Neural cell (in vitro differentiated cells): ENCODE data around the gene FIGNL2. TPM values are rescaled to one million over a fixed set of nuclear protein-coding genes. Genes with fewer than 3 reads are reported as not detected.

Source experiments
- H2AFZ ChIP-seq: fragments of 200-600, 300-800 bp; sonication (generic), shearing (Covaris generic); 2 replicates; pipeline ENCODE4 v1.6.0; 2014; ENCODE audit warnings: low read depth, mild to moderate bottlenecking, antibody characterized with exemption, low read length, moderate library complexity
- H3F3A ChIP-seq: fragments of 200-600 bp; shearing (Covaris generic); 2 replicates; pipeline ENCODE4 v1.6.1; 2016; ENCODE audit warnings: mild to moderate bottlenecking, moderate library complexity, mixed read lengths, antibody characterized with exemption, low read length; ENCODE audit not compliant: insufficient read depth, poor library complexity, severe bottlenecking
- H3K27ac ChIP-seq: fragments of 200-600, 300-800 bp; sonication (generic), shearing (Covaris generic); 2 replicates; pipeline ENCODE4 v1.5.1; 2014; ENCODE audit warnings: mild to moderate bottlenecking, low read length, moderate library complexity
- H3K27me3 ChIP-seq: fragments of 300-800, 200-600 bp; sonication (generic), shearing (Covaris generic); 2 replicates; pipeline ENCODE4 v1.6.0; 2014; ENCODE audit warnings: mild to moderate bottlenecking, low read depth, low read length, moderate library complexity; ENCODE audit not compliant: insufficient read depth
- H3K36me3 ChIP-seq: fragments of 300-800, 200-600 bp; sonication (generic), shearing (Covaris generic); 2 replicates; pipeline ENCODE4 v1.5.1; 2014; ENCODE audit warnings: mild to moderate bottlenecking, antibody characterized with exemption, low read length, moderate library complexity; ENCODE audit not compliant: insufficient read depth
- H3K4me2 ChIP-seq: fragments of 300-800, 200-600 bp; sonication (generic), shearing (Covaris generic); 2 replicates; pipeline ENCODE4 v1.6.0; 2014; ENCODE audit warnings: mild to moderate bottlenecking, low read length
- H3K4me3 ChIP-seq: fragments of 300-800, 200-600 bp; sonication (generic), shearing (Covaris generic); 2 replicates; pipeline ENCODE4 v1.5.1; 2014; ENCODE audit warnings: mild to moderate bottlenecking, low read length, moderate library complexity
- H3K79me2 ChIP-seq: fragments of 200-600 bp; shearing (Covaris generic); replicated peaks from 2 replicates; pipeline ENCODE4 v1.6.0; 2014; ENCODE audit warnings: mild to moderate bottlenecking, low read length, moderate library complexity; ENCODE audit not compliant: insufficient read depth
- H3K9ac ChIP-seq: fragments of 300-800, 200-600 bp; sonication (generic), shearing (Covaris generic); 2 replicates; pipeline ENCODE4 v1.6.1; 2016; ENCODE audit warnings: mild to moderate bottlenecking, low read length, mixed read lengths
- H3K9me2 ChIP-seq: fragments of 200-600 bp; shearing (Covaris generic); 2 replicates; pipeline ENCODE4 v1.6.1; 2016; ENCODE audit warnings: mild to moderate bottlenecking, low read length, mixed read lengths; ENCODE audit not compliant: insufficient read depth
- H3K9me3 ChIP-seq: fragments of 200-600, 300-800 bp; sonication (generic), shearing (Covaris generic); 2 replicates; pipeline ENCODE4 v1.6.1; 2016; ENCODE audit warnings: mild to moderate bottlenecking, mixed run types, low read length, moderate library complexity, mixed read lengths
- H4K20me1 ChIP-seq: fragments of 200-600 bp; shearing (Covaris generic); 2 replicates; pipeline ENCODE4 v1.6.1; 2016; ENCODE audit warnings: mild to moderate bottlenecking, mixed run types; ENCODE audit not compliant: insufficient read depth
- EP300 ChIP-seq: fragments of 450-650 bp; conservative IDR thresholded peaks from 2 replicates; pipeline ENCODE4 v1.6.1; 2014; ENCODE audit warnings: antibody characterized with exemption, mild to moderate bottlenecking, moderate library complexity; ENCODE audit not compliant: poor library complexity, severe bottlenecking
- EZH2 ChIP-seq: fragments of 200-600, 300-800 bp; shearing (Covaris generic), sonication (generic); IDR thresholded peaks from 2 replicates; pipeline ENCODE4 v1.6.1; 2014; ENCODE audit warnings: antibody characterized with exemption, low read length, borderline replicate concordance, mild to moderate bottlenecking; ENCODE audit not compliant: insufficient read depth, poor library complexity, severe bottlenecking
- MXI1 ChIP-seq: fragments of 450-650 bp; conservative IDR thresholded peaks from 2 replicates; pipeline ENCODE4 v1.6.1; 2014; ENCODE audit warnings: antibody characterized with exemption, mild to moderate bottlenecking; ENCODE audit not compliant: poor library complexity, severe bottlenecking
- POLR2AphosphoS5 ChIP-seq: IDR thresholded peaks from 2 replicates; pipeline ENCODE4 v1.6.1; 2012
- RAD21 ChIP-seq: fragments of 450-650 bp; conservative IDR thresholded peaks from 2 replicates; pipeline ENCODE4 v1.6.1; 2014; ENCODE audit warnings: antibody characterized with exemption, mild to moderate bottlenecking, moderate library complexity
- SMC3 ChIP-seq: fragments of 450-650 bp; conservative IDR thresholded peaks from 2 replicates; pipeline ENCODE4 v1.6.1; 2014; ENCODE audit warnings: antibody characterized with exemption, mild to moderate bottlenecking, moderate library complexity; ENCODE audit not compliant: poor library complexity
- TAF1 ChIP-seq: IDR thresholded peaks from 2 replicates; pipeline ENCODE4 v1.6.1; 2012; ENCODE audit warnings: low read depth
- polyA plus RNA-seq: library from polyadenylated mRNA; depleted of rRNA; stranded (reverse); fragments of >200 nt; gene quantifications from 2 replicates; pipeline ENCODE4 v1.2.3, GENCODE V29; 2014
- TF ChIP-seq, protein P1 (sequence below): fragments of 450-650 bp; IDR thresholded peaks from 2 replicates; pipeline ENCODE4 v1.5.1; 2014; ENCODE audit warnings: antibody characterized with exemption, mild to moderate bottlenecking, moderate library complexity; ENCODE audit not compliant: poor library complexity, severe bottlenecking
- TF ChIP-seq, protein P2 (sequence below): IDR thresholded peaks from 2 replicates; pipeline ENCODE4 v1.6.1; 2012; ENCODE audit warnings: borderline replicate concordance

Gene FIGNL2
- polyA plus RNA-seq, 1 donor from 2014 or later, result 0.21 TPM

DNA sequence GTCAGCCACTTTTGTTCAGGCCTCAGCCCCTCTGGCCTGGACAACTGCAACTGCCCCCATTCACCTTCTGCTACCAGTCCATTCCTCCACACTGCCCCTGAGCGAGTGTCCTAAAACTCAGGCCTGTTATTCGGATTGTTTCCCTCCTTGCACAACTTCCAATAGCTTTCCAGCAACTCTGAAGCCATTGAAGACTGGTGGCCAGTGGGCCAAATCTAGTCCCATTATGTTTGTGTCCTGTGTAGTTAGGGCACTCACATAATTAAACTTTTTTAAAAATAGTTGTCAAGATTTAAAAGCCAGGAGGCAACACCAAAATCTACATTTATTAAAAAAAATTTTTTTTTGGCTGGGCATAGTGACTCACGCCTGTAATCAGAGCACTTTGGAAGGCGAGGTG is 17.8 kb upstream of the FIGNL2 start:
- Histone ChIP-seq H3K9me2 (no peaks in the 10 kb centered on the region), H3K9ac (no peak overlapping the region), H3K9me3 (no peaks in the 10 kb centered on the region), H3K27me3 (peaks cover 16% of the 10 kb centered on the region), H4K20me1 (no peaks in the 10 kb centered on the region), H3K4me2 (no peak overlapping the region), H3K79me2 (no peaks in the 10 kb centered on the region), H3K27ac (no peak overlapping the region), H3K36me3 (no peaks in the 10 kb centered on the region), H3K4me3 (no peak overlapping the region), H2AFZ (no peak overlapping the region), H3F3A (no peaks in the 10 kb centered on the region)
- TF ChIP-seq SMC3 (no peak), EP300 (no peak), TAF1 (no peak), MXI1 (no peak), POLR2AphosphoS5 (no peak), RAD21 (no peak), EZH2 (no peak)
- TF ChIP-seq, protein P1, sequence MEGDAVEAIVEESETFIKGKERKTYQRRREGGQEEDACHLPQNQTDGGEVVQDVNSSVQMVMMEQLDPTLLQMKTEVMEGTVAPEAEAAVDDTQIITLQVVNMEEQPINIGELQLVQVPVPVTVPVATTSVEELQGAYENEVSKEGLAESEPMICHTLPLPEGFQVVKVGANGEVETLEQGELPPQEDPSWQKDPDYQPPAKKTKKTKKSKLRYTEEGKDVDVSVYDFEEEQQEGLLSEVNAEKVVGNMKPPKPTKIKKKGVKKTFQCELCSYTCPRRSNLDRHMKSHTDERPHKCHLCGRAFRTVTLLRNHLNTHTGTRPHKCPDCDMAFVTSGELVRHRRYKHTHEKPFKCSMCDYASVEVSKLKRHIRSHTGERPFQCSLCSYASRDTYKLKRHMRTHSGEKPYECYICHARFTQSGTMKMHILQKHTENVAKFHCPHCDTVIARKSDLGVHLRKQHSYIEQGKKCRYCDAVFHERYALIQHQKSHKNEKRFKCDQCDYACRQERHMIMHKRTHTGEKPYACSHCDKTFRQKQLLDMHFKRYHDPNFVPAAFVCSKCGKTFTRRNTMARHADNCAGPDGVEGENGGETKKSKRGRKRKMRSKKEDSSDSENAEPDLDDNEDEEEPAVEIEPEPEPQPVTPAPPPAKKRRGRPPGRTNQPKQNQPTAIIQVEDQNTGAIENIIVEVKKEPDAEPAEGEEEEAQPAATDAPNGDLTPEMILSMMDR, result no peak
- TF ChIP-seq, protein P2, sequence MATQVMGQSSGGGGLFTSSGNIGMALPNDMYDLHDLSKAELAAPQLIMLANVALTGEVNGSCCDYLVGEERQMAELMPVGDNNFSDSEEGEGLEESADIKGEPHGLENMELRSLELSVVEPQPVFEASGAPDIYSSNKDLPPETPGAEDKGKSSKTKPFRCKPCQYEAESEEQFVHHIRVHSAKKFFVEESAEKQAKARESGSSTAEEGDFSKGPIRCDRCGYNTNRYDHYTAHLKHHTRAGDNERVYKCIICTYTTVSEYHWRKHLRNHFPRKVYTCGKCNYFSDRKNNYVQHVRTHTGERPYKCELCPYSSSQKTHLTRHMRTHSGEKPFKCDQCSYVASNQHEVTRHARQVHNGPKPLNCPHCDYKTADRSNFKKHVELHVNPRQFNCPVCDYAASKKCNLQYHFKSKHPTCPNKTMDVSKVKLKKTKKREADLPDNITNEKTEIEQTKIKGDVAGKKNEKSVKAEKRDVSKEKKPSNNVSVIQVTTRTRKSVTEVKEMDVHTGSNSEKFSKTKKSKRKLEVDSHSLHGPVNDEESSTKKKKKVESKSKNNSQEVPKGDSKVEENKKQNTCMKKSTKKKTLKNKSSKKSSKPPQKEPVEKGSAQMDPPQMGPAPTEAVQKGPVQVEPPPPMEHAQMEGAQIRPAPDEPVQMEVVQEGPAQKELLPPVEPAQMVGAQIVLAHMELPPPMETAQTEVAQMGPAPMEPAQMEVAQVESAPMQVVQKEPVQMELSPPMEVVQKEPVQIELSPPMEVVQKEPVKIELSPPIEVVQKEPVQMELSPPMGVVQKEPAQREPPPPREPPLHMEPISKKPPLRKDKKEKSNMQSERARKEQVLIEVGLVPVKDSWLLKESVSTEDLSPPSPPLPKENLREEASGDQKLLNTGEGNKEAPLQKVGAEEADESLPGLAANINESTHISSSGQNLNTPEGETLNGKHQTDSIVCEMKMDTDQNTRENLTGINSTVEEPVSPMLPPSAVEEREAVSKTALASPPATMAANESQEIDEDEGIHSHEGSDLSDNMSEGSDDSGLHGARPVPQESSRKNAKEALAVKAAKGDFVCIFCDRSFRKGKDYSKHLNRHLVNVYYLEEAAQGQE, result no peak

DNA sequence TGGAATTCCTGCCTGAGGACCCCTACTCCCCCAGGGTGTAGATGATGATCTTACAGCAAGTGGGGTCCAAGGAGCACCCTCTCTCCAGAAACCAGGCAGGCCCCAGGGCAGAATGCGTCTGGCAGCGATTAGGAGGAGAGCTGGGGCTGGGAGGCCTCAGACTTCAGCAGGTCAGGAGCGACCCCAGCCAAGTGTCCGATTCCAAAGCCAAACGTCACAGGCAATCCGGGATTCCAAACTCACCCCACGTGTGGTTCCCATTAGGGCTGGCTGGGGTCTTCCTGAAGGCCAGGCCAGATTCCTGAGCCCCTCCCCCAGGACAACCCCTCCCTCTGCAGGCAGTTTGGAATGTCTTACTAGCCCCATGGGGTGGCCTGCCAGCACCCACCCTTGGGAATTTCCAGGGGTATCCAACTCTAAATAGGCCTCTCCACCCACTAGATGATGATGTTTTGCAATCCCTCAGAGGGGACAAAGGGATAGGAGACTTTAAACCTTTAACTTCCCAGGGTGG is 17.3 kb upstream of the FIGNL2 start:
- Histone ChIP-seq H3K36me3 (no peaks in the 10 kb centered on the region), H3F3A (no peaks in the 10 kb centered on the region), H3K9me2 (no peaks in the 10 kb centered on the region), H3K9ac (no peak overlapping the region), H3K9me3 (no peaks in the 10 kb centered on the region), H2AFZ (no peak overlapping the region), H3K79me2 (no peaks in the 10 kb centered on the region), H3K27ac (no peak overlapping the region), H3K4me3 (no peak overlapping the region), H3K4me2 (no peak overlapping the region), H4K20me1 (no peaks in the 10 kb centered on the region), H3K27me3 (peaks cover 16% of the 10 kb centered on the region)
- no peak for TF ChIP-seq POLR2AphosphoS5
- no peak for TF ChIP-seq EP300
- TF ChIP-seq EZH2, result no peak
- TF ChIP-seq TAF1, result no peak
- no peak for TF ChIP-seq RAD21
- TF ChIP-seq SMC3, result no peak
- TF ChIP-seq, protein P2, result no peak
- TF ChIP-seq, protein P1, result no peak
- no peak for TF ChIP-seq MXI1
